Measurements from ENCODE around the gene RBM8A. TPM values are rescaled to one million over a fixed set of nuclear protein-coding genes. Genes with fewer than 3 reads are reported as not detected.

Gene RBM8A
- polyA plus RNA-seq, 1 of the 3 experiments (the other 2 are of a cell fraction), result 236 TPM

- no peak for TF ChIP-seq YY1 (IDR thresholded peaks at IDR 0.05; ENCODE audit: low read depth)
- no peak for TF ChIP-seq RAD21 (IDR thresholded peaks at IDR 0.05; ENCODE audit: low read length)
- TF ChIP-seq USF1 (IDR thresholded peaks at IDR 0.05; ENCODE audit: borderline replicate concordance, low read depth), result no peak
- TF ChIP-seq TCF12 (IDR thresholded peaks at IDR 0.05), result no peak
Measured at GRCh38 chr1:145889722-145890121, 37.6 kb downstream of the RBM8A start (continued).

GRCh38 chr1:145887631-145888030, 39.7 kb downstream of the RBM8A start:
- Histone ChIP-seq H3F3A (replicated peaks; ENCODE audit: insufficient read depth) (peaks cover 20% of the 10 kb centered on the region), H3K9ac (no peak overlapping the region), H3K4me3 (ENCODE audit: low read depth in 2 of 2, low read length in 1 of 2) (no peak overlapping the region), H3K4me2 (no peak overlapping the region), H3K9me3 (no peaks in the 10 kb centered on the region), H3K4me1 (ENCODE audit: control insufficient read depth in 1 of 2, insufficient read depth in 2 of 2, low read depth in 1 of 2, low read length in 1 of 2) (peaks cover 17 to 31% of the 10 kb centered on the region in 2 experiments), H3K36me3 (replicated peaks in 1 of 2; ENCODE audit: control insufficient read depth in 1 of 2, insufficient read depth in 2 of 2, low read length in 1 of 2) (no peaks in the 10 kb centered on the region), H3K27me3 (ENCODE audit: insufficient read depth) (no peaks in the 10 kb centered on the region), H3K79me2 (ENCODE audit: insufficient read depth) (no peaks in the 10 kb centered on the region), H4K20me1 (ENCODE audit: insufficient read depth) (no peaks in the 10 kb centered on the region), H3K9me2 (no peaks in the 10 kb centered on the region), H3K27ac (ENCODE audit: low read depth in 2 of 2, low read length in 1 of 2) (no peak overlapping the region), H2AFZ (ENCODE audit: low read depth) (no peak overlapping the region)
- CTCF ChIA-PET, result interaction anchor here (4.2 kb wide), 1 partner anchor 22 kb away, joined by 20 read pairs; the partner anchor contains the start of gene ITGA10
- POLR2A ChIA-PET, result no interaction called here
- TF ChIP-seq GATA2 (CRISPR knock-in tag; IDR thresholded peaks at IDR 0.05) (no peak), RFX5 (IDR thresholded peaks at IDR 0.05; ENCODE audit: low read length) (no peak), USF2 (IDR thresholded peaks at IDR 0.05; ENCODE audit: borderline replicate concordance, low read depth, low read length) (no peak), NFIC (IDR thresholded peaks at IDR 0.05; ENCODE audit: borderline replicate concordance) (no peak), FOXJ3 (CRISPR knock-in tag; IDR thresholded peaks at IDR 0.05) (no peak), EZH2phosphoT487 (IDR thresholded peaks at IDR 0.05; ENCODE audit: borderline replicate concordance, low read depth) (no peak), YY1 (IDR thresholded peaks at IDR 0.05; ENCODE audit: low read depth) (no peak), CTCF (IDR thresholded peaks at IDR 0.05) (no peak), FOXM1 (IDR thresholded peaks at IDR 0.05; ENCODE audit: low read depth) (no peak), USF1 (IDR thresholded peaks at IDR 0.05; ENCODE audit: borderline replicate concordance, low read depth) (no peak), MEF2A (IDR thresholded peaks at IDR 0.05; ENCODE audit: borderline replicate concordance, low read depth) (no peak), RCOR1 (IDR thresholded peaks at IDR 0.05; ENCODE audit: low read length) (no peak), ZBTB33 (IDR thresholded peaks at IDR 0.05; ENCODE audit: borderline replicate concordance, low read depth) (no peak), SMC3 (IDR thresholded peaks at IDR 0.05; ENCODE audit: low read depth, low read length) (no peak), JUND (IDR thresholded peaks at IDR 0.05) (no peak), RAD21 (IDR thresholded peaks at IDR 0.05; ENCODE audit: low read length) (no peak)
- WGBS (ENCODE audit: low lambda C conversion rate), result 86% methylated on average over 5 of the region's 5 CpGs
- no peak for DNase-seq

Measured in SK-N-SH (cell line).